Pons (tissue), 1 donor: ENCODE results near the gene EGFL6.
A peak's percentile ranks its signal among the peaks of the same experiment; 100 is the strongest.
"Not testable (repeated sequence)": the region's sequence is repeated elsewhere in the genome, so short reads cannot be mapped to it uniquely, and the experiment has no call there.

Experiments used
- DNase-seq: peaks from one replicate; pipeline ENCODE4 v3.0.0-alpha.2; 2016; ENCODE audit warnings: low spot score

Gene EGFL6

DNA sequence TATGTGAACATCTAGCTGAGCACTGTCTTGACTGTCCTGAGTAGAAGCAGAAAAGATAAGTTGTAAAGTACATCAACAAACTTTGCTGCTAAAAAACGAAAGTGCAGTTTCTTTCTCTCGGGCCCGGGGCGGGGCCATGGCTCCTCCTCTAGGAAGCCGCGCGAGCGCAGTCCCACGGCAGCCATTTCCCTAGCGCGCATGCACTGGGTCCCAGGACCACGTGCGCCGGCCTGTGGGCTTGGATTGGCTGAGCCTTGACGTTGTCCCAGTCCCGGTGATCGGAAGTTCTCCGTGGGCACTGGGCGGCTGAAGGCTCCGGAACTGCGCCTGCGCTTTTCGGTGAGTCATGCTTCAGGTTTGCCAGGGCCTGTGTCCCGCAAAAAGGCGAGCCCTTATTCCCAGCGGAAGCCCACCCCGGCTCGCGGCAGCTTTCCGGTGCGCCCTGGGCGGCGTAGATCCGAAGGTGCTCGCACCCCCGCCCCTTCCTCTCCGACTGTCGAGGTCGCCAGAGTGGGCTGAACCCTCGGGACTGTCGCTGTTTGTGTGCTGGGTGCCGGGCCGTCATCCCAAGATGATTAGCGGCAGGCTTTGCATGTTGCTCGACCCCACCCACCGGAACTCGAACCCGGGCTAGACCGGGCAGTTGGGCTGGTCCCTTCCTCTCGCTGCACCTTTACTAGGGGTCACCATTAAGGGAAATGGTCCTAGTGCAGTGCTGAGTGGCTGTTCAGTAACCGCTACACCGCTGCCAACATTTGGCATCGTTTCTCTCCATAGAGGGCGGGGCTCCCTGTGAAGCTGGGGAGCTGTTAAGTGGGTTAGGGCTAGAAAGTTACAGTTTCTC is 83.7 kb downstream of the EGFL6 start, which contains the start of gene TCEANC:
Gene TCEANC, plus strand, starts transcription at position 292 of the 844 bp plus-strand sequence. CDS start 9,368 bp downstream, outside the sequence.
- DNase-seq, result peak; percentile 88

DNA sequence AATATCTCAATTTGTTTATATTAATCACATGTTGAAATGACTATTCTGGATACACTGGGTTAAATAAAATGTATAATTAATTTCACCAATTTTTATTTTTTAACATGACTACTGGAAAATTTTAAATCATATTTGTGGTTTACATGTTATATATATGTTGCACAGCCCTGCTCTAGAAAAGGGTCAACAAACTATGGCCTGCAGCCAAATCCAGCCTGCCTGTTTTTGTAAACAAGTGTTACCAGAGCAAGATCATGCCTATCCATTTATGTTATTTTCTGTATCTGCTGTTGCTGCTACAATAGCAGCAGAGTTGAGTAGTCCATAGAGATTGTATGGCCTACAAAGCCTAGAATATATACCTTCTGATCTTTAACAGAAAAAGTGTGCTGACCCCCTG is 84.7 kb downstream of the EGFL6 start:
- no peak for DNase-seq

DNA sequence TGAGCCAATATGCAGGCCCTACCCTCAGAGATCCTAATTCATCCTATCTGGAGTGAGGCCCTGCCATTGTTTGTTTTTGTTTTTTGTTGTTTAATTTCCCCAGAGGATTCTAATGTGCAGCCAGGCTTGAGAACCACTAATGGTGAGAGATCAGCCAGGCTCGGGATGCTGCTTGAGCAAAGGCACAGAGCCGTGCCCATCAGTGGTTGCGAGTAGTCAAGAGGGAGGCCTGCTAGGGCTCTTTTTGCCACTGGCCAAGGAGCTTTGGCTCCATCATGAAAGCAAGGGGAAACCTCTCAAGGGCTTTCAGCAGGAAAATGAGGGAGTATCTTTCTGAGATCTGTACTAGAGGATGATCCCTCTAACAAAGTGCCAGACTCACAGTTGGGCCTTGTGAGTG is 86.3 kb downstream of the EGFL6 start:
- no peak for DNase-seq

DNA sequence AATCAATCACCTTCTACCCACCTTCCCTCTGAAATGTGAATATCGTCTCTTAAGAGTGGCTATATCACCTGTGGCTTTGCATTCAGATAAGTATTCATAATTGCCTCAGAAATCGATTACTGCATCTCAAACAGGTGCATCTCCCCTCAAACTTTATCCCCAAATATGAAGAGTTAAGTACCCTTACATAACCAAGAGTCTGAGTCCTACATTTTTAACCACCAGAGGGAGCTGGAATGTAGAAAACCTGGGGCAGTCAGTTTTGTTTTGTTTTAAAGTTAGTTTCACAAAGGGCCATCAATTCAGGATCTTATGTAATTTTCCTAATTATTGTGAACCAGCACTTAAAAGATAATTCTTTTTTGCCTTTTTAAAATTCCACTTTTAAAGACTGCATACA is 89.2 kb downstream of the EGFL6 start:
- DNase-seq, result peak; percentile 76

DNA sequence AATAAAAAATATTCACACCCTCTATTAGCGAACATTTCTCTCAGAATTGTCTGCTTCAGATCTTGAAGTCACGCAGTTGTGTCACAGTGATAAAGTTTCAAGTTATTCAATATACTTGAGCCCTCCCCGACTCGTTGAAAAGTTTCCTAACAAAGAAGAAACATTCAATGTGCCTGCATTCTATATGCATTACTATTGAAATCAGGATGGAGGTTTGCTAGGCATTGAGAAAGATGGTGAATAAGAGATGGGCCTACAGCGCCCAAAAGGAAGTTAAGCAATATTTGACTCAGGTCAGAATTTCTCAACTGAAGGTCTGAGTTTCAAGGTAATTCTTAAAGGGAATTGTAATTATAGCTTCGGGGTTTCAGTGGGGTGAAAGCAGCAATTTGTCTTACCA is 89.7 kb downstream of the EGFL6 start:
- DNase-seq, result no peak

DNA sequence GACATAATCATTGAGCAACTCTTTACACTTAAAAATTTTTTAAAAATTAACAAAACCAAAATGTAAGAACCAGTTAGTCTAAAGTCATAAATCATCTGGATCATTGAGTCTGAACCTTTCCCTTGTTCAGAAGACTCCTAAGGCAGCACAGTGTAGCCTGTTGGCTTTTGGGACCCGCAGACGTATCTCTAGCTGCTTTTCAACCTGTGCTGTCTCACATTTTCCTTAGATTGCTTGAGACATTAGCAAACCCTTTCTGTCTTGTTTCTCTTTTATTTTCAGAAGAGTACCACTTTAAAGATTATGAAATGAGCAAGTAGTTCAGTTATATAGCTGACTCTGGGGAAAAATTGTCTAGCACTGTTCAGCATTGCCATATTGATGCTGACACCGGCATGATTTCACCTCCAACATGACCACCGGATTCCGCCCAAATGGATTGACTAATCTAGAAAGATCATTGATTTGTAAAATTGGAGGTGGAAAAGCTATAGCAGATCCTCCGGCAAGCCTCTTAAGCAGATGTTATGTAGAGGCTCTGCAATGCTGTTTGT is 92.4 kb downstream of the EGFL6 start:
- no peak for DNase-seq

DNA sequence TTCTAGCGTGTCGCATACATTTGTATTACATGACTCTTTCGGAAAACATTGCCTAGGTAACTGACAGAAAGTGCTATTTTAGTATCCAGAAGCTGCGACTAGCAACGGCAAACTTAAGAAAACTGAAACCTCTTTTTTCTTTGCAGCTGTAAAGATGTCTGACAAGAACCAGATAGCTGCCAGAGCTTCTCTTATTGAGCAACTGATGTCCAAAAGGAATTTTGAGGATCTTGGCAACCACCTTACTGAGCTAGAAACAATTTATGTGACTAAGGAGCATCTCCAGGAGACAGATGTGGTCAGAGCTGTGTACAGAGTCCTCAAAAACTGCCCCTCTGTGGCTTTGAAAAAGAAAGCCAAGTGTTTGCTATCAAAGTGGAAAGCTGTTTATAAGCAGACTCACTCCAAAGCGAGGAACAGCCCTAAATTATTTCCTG is 93.0 kb downstream of the EGFL6 start:
- DNase-seq, result no peak

DNA sequence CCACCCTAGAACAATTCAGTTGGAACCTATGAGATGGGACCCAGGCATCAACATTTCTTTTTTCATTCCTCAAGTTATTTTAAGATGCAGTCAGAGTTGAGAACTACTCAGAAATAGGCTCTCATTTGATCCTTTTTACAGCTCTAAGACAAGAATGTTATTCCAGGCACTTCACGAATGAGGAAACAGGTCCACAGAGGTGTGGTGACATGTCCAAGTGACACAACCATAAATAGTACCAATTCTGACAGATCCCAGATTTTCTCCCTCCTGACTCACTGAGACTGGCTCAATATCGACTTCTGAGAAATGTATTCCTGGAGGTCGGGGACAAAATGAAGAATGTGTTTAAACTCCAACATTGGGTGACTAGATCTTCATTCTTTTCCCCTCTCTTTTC is 94.6 kb downstream of the EGFL6 start:
- no peak for DNase-seq

DNA sequence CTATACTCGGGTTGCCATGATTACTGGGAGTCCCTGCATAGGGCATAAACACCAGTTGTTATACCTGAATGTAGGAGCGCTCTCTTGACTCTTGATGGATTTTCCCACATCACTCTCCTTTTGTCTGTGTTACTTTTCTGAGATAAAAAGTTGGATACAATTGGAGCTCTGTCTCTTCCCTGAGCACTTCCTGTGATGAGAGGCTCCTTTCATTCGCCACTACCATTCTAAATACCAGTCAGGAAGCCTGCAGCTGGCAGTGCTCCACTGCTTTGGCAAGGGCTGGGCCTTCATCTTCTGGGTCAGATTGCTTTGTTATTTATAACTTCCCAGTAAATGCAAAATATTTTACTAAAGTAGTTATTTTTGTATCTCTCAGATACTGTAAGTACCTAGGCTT is 97.4 kb downstream of the EGFL6 start:
- DNase-seq, result peak; percentile 91

DNA sequence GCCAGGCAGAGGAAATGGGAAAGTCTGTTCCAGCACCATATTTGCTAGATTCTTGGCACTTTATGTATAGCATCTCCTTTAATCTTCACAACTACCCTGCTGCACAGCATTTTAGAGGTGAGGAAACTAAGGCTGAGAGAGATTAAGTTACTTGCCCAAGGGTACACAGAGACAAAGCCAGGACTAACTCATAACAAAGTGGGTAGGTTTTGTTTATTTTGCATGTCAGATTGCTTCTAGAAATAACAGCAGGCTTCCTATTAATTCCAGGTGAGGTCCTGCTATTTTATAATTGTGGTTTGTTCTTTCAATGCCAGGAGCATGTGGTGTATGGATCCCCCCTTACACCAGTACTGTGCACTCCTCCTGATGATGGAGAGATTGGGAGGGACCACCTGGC is 98.5 kb downstream of the EGFL6 start:
- no peak for DNase-seq

DNA sequence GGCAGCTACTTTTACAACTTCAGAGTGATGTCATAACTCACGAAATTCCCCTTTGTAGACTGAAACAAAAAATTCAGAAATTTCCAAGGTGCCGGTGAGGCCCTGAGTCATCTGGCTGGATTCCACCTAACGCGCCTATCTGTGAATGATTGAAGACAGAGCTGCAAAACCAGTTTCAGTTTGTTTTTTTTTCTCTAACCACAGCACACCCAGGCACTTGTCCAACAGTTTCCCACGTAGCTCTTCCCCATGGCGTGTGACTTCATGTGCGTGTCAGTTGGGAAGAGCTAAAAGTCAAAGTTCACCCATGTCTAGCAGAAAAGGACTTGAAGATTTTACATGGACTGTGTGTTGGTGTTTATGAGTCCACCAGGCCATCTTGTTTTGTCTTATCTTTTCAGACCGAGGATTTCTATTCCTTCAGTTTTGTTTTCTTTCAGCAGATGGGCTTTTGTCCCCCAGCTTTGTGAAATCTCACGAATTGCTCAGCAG is 99.9 kb downstream of the EGFL6 start:
- no peak for DNase-seq

DNA sequence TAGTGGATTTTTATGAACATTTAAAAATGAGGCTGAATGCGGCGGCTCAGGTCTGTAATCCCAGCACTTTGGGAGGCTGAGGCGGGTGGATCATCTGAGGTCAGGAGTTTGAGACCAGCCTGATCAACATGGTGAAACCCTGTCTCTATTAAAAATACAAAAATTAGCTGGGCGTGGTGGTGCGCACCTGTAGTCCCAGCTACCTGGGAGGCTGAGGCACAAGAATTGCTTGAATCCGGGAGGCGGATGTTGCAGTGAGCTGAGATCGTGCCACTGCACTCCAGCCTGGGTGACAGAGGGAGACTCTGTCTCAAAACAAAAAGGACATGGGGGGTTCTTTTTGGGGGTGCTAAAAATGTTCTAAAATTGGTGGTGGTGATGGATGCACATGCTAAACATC is 100.4 kb downstream of the EGFL6 start:
- not testable (repeated sequence) for DNase-seq

DNA sequence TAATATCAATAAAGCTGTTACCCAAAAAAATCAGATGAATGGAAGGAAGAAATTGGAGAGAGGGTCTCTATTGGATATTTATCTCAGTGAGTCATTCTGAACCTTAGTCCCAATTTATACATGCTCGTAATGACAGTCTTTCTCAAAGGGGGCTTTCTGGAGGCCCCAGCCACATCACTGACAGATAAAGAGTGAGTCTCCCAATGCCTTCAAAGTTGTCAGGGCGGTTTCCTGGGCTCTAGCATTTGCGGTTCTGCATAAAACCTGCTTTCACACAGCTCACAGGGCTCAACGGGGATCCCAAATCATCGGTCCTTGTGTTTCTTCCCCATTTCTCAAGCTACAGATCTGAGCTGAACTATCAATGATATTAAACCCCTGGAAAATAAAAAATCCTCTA is 100.8 kb downstream of the EGFL6 start:
- no peak for DNase-seq

DNA sequence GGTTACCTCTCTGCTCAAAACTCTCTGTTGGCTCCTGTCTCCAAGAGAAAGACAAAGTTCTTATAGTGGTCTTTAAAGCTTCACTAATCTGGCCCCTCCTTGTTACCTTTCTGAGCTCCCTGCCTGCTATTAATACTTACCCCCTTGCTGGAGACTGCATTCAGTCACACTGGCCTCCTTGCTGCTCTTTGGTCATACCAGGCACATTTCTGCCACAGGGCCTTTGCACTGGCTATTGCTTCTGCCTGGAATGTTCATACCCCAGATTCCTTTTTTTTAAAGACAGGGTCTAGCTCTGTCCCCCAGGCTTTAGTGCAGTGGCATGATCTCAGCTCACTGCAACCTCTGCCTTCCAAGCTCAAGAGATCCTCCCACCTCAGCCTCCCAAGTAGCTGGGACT is 103.6 kb downstream of the EGFL6 start:
- no peak for DNase-seq

DNA sequence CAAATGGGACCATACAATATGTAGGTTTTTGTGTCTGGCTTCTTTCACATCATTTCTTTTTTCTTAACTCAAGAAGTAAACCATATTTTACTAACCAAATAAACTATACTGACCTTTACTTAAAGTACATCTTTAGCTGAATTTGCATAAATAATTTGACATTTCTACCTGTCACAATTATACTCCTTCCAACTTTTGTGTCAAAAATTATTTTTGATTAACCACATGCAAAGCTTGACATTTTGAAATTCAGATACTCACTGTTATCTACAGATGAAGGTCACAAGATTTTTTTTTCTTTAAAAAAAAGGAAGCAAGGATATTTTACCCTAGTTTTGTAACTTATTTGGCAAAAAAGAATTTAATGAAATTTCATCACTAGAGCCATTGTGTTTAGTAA is 107.5 kb downstream of the EGFL6 start:
- DNase-seq, result no peak

DNA sequence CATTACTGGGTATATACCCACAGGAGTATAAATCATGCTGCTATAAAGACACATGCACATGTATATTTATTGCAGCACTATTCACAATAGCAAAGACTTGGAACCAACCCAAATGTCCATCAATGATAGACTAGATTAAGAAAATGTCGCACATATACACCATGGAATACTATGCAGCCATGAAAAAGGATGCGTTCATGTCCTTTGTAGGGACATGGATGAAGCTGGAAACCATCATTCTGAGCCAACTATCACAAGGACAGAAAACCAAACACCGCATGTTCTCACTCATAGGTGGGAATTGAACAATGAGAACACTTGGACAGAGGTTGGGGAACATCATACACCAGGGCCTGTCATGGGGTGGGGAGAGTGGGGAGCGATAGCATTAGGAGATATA is 110.3 kb downstream of the EGFL6 start:
- DNase-seq, result not testable (repeated sequence)

DNA sequence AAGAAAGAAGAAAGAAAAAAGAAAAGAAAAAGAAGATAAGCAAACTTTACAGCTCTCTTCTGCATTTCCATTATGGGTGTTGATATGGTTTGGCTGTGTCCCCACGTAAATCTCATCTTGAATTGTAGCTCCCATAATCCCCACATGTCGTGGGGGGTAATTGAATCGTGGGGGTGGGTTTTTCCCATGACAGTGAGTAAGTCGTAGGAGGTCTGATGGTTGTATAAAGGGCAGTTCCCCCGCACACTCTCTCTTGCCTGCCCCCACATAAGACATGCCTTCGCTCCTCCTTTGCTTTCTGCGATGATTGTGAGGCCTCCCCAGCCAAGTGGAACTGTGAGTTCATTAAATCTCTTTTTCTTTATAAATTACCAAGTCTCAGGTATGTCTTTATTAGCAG is 112.2 kb downstream of the EGFL6 start:
- no peak for DNase-seq
